H1 (cell line): ENCODE results near the gene GPR171.

Experiments
- CTCF ChIP-seq, 3 experiments: IDR thresholded peaks; 1 replicate in 2 of 3; 2 replicates in 1 of 3; pipeline versions ENCODE4 v1.5.1 to v1.6.1; 2011; ENCODE audit warnings: low read length in 3 of 3, mild to moderate bottlenecking in 3 of 3, inconsistent platforms in 2 of 3, low read depth in 1 of 3, moderate library complexity in 1 of 3; ENCODE audit not compliant: insufficient read depth in 1 of 3; ENCODE audit errors: control extremely low read depth in 1 of 3
- EP300 ChIP-seq, 2 experiments: IDR thresholded peaks; 1 replicate in 1 of 2; 2 replicates in 1 of 2; pipeline ENCODE4 v1.6.1; 2011 to 2012; ENCODE audit warnings: low read depth in 2 of 2, low read length in 2 of 2, mild to moderate bottlenecking in 2 of 2, borderline replicate concordance in 1 of 2, inconsistent platforms in 1 of 2, moderate library complexity in 1 of 2
- EZH2 ChIP-seq: fragments of 200-600 bp; sonication (generic); IDR thresholded peaks from 2 replicates; pipeline ENCODE4 v1.7.1; 2012; ENCODE audit warnings: low read depth, mild to moderate bottlenecking, moderate library complexity, low read length, inconsistent platforms; ENCODE audit not compliant: severe bottlenecking
- GABPA ChIP-seq: IDR thresholded peaks from 2 replicates; pipeline ENCODE4 v1.6.1; 2011; ENCODE audit warnings: mild to moderate bottlenecking, low read length, moderate library complexity, borderline replicate concordance; ENCODE audit not compliant: insufficient read depth
- MAFK ChIP-seq: IDR thresholded peaks from 2 replicates; pipeline ENCODE4 v1.6.1; 2012; ENCODE audit warnings: low read depth, mild to moderate bottlenecking, improper control_type of control experiment, low read length
- MAX ChIP-seq: IDR thresholded peaks from 2 replicates; pipeline ENCODE4 v1.6.1; 2012; ENCODE audit warnings: inconsistent platforms
- USF2 ChIP-seq: IDR thresholded peaks from 2 replicates; pipeline ENCODE4 v1.6.1; 2011; ENCODE audit warnings: low read length, improper control_type of control experiment

GRCh38 chr3:151195826-151196225 is 7.2 kb downstream of the GPR171 start:
- TF ChIP-seq CTCF (IDR thresholded peaks at IDR 0.05; ENCODE audit: control extremely low read depth in 1 of 3, insufficient read depth in 1 of 3, low read depth in 1 of 3, low read length in 3 of 3) (no peak), EZH2 (no peak), USF2 (no peak), EP300 (IDR thresholded peaks at IDR 0.05; ENCODE audit: borderline replicate concordance in 1 of 2, low read depth in 2 of 2, low read length in 2 of 2) (no peak), MAFK (no peak), GABPA (no peak), MAX (no peak)
